ENCODE measurements around the gene DPP7. TPM values are rescaled to one million over a fixed set of nuclear protein-coding genes. Genes with fewer than 3 reads are reported as not detected.

Gene DPP7
- total and polyA plus RNA-seq, 9 of the 15 experiments (the other 6 are each of a cell fraction or from before 2014, with no cell fraction given), result 0.99 to 365 (median 132) TPM

DNA sequence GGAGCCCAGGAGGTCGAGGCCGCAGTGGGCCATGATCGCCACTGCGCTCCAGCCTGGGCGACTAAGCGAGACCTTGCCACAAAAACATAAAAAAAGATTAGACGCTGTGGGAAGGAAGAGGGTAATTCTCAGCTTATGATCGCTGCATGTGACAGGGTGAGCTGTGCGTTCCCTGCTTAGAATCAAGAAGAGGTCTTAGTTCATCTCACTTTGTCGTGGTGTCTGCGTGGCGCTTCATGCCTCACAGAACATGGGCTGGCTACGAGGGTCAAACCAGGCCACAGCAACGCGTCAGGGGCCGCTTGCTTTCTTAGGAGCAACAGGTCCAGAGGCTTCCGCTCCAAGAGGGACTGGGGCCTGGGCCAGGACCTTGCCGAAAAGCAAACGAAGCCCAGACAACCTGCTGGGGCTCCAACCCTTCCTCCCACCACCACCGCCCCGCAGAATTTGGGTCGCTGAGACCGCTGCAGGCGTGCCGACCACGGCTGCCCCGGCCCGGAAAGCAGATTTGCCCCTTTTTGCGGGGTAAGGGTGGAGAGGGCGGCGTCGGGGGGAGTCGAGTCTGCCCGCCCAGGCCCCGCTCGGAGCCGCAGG lies 14.4 kb upstream of the DPP7 start (continued):
- no peak for TF ChIP-seq ZHX1 (conservative IDR thresholded peaks at IDR 0.05; ENCODE audit: low read length)
- peak in 1 of 2 experiments; percentile 44; a peak in 1 of 4 replicates for TF ChIP-seq MLLT1 (IDR thresholded peaks at IDR 0.05)
- TF ChIP-seq, protein P1, sequence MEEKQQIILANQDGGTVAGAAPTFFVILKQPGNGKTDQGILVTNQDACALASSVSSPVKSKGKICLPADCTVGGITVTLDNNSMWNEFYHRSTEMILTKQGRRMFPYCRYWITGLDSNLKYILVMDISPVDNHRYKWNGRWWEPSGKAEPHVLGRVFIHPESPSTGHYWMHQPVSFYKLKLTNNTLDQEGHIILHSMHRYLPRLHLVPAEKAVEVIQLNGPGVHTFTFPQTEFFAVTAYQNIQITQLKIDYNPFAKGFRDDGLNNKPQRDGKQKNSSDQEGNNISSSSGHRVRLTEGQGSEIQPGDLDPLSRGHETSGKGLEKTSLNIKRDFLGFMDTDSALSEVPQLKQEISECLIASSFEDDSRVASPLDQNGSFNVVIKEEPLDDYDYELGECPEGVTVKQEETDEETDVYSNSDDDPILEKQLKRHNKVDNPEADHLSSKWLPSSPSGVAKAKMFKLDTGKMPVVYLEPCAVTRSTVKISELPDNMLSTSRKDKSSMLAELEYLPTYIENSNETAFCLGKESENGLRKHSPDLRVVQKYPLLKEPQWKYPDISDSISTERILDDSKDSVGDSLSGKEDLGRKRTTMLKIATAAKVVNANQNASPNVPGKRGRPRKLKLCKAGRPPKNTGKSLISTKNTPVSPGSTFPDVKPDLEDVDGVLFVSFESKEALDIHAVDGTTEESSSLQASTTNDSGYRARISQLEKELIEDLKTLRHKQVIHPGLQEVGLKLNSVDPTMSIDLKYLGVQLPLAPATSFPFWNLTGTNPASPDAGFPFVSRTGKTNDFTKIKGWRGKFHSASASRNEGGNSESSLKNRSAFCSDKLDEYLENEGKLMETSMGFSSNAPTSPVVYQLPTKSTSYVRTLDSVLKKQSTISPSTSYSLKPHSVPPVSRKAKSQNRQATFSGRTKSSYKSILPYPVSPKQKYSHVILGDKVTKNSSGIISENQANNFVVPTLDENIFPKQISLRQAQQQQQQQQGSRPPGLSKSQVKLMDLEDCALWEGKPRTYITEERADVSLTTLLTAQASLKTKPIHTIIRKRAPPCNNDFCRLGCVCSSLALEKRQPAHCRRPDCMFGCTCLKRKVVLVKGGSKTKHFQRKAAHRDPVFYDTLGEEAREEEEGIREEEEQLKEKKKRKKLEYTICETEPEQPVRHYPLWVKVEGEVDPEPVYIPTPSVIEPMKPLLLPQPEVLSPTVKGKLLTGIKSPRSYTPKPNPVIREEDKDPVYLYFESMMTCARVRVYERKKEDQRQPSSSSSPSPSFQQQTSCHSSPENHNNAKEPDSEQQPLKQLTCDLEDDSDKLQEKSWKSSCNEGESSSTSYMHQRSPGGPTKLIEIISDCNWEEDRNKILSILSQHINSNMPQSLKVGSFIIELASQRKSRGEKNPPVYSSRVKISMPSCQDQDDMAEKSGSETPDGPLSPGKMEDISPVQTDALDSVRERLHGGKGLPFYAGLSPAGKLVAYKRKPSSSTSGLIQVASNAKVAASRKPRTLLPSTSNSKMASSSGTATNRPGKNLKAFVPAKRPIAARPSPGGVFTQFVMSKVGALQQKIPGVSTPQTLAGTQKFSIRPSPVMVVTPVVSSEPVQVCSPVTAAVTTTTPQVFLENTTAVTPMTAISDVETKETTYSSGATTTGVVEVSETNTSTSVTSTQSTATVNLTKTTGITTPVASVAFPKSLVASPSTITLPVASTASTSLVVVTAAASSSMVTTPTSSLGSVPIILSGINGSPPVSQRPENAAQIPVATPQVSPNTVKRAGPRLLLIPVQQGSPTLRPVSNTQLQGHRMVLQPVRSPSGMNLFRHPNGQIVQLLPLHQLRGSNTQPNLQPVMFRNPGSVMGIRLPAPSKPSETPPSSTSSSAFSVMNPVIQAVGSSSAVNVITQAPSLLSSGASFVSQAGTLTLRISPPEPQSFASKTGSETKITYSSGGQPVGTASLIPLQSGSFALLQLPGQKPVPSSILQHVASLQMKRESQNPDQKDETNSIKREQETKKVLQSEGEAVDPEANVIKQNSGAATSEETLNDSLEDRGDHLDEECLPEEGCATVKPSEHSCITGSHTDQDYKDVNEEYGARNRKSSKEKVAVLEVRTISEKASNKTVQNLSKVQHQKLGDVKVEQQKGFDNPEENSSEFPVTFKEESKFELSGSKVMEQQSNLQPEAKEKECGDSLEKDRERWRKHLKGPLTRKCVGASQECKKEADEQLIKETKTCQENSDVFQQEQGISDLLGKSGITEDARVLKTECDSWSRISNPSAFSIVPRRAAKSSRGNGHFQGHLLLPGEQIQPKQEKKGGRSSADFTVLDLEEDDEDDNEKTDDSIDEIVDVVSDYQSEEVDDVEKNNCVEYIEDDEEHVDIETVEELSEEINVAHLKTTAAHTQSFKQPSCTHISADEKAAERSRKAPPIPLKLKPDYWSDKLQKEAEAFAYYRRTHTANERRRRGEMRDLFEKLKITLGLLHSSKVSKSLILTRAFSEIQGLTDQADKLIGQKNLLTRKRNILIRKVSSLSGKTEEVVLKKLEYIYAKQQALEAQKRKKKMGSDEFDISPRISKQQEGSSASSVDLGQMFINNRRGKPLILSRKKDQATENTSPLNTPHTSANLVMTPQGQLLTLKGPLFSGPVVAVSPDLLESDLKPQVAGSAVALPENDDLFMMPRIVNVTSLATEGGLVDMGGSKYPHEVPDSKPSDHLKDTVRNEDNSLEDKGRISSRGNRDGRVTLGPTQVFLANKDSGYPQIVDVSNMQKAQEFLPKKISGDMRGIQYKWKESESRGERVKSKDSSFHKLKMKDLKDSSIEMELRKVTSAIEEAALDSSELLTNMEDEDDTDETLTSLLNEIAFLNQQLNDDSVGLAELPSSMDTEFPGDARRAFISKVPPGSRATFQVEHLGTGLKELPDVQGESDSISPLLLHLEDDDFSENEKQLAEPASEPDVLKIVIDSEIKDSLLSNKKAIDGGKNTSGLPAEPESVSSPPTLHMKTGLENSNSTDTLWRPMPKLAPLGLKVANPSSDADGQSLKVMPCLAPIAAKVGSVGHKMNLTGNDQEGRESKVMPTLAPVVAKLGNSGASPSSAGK (IDR thresholded peaks at IDR 0.05), result peak; percentile 56
- TF ChIP-seq ZFX (CRISPR knock-in tag; IDR thresholded peaks at IDR 0.05), result peak; percentile 23

Data from K562 (cell line).